ENCODE results near the gene ARL15. TPM values are rescaled to one million over a fixed set of nuclear protein-coding genes. Genes with fewer than 3 reads are reported as not detected.

ARL15 gene
- total and polyA plus RNA-seq, 9 of the 15 experiments (the other 6 are each of a cell fraction or from before 2014, with no cell fraction given) = 18.5 to 80.4 (median 57.0) TPM

DNA sequence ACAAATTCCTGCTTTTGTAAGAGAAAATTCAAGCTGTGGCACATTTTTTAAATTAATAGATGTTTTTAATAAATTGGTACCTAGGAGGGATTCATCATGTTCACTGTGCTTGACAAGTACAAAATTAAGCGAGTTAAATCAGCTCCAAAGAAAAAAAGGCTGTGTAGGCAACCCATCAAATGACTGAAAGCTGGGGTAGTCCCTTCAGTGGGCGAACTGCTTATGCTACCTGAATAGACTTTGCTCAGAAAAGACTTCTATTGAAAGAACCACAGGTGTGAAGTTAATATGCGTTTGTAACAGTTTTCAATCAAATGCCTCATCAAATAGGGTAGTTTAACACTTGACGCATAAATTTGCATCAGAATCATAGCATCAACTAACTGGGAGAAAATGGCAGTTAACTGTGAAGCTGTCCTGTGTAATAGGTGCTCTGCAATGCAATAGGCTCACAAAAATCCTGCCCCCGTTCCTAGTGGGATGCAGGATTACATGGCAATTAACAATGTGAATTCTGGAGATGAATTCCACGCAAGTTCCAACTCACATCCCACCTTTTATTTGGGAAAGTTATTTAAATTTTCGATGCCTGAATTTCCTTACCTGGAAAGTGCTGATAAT is 14.4 kb upstream of the ARL15 start (continued):
- no peak for TF ChIP-seq NR2C1 (IDR thresholded peaks at IDR 0.05)
- TF ChIP-seq NR2C1 (tag; IDR thresholded peaks at IDR 0.05) = no peak
- no peak for TF ChIP-seq ATF7 (IDR thresholded peaks at IDR 0.05)
- TF ChIP-seq BCOR (IDR thresholded peaks at IDR 0.05) = no peak
- TF ChIP-seq TSC22D4 (tag; IDR thresholded peaks at IDR 0.05) = no peak
- TF ChIP-seq, protein P1, sequence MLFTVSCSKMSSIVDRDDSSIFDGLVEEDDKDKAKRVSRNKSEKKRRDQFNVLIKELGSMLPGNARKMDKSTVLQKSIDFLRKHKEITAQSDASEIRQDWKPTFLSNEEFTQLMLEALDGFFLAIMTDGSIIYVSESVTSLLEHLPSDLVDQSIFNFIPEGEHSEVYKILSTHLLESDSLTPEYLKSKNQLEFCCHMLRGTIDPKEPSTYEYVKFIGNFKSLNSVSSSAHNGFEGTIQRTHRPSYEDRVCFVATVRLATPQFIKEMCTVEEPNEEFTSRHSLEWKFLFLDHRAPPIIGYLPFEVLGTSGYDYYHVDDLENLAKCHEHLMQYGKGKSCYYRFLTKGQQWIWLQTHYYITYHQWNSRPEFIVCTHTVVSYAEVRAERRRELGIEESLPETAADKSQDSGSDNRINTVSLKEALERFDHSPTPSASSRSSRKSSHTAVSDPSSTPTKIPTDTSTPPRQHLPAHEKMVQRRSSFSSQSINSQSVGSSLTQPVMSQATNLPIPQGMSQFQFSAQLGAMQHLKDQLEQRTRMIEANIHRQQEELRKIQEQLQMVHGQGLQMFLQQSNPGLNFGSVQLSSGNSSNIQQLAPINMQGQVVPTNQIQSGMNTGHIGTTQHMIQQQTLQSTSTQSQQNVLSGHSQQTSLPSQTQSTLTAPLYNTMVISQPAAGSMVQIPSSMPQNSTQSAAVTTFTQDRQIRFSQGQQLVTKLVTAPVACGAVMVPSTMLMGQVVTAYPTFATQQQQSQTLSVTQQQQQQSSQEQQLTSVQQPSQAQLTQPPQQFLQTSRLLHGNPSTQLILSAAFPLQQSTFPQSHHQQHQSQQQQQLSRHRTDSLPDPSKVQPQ (CRISPR knock-in tag; IDR thresholded peaks at IDR 0.05; ENCODE audit: borderline replicate concordance) = no peak
- TF ChIP-seq GABPB2 (CRISPR knock-in tag; conservative IDR thresholded peaks at IDR 0.05) = no peak
- TF ChIP-seq ZFP36 (IDR thresholded peaks at IDR 0.05; ENCODE audit: low read depth, low read length, partially characterized antibody) = no peak
- no peak for TF ChIP-seq DNMT1 (IDR thresholded peaks at IDR 0.05)
- TF ChIP-seq CXXC5 (CRISPR knock-in tag; IDR thresholded peaks at IDR 0.05) = 0 out of 2 replicates have a peak, but pooled peaks have one; percentile 14
- TF ChIP-seq OTX1 (CRISPR knock-in tag; IDR thresholded peaks at IDR 0.05) = no peak
- TF ChIP-seq ZSCAN32 (CRISPR knock-in tag; IDR thresholded peaks at IDR 0.05) = no peak
- TF ChIP-seq BACH1 (tag; IDR thresholded peaks at IDR 0.05) = 0 out of 2 replicates have a peak, but pooled peaks have one; percentile 5
- no peak for TF ChIP-seq NRF1 (conservative IDR thresholded peaks at IDR 0.05 in 1 of 2, IDR thresholded peaks at IDR 0.05 in 1 of 2)
- TF ChIP-seq DMBX1 (CRISPR knock-in tag; IDR thresholded peaks at IDR 0.05; ENCODE audit: borderline replicate concordance) = peak; percentile 32; the same call in 1 of the 2 replicates
- TF ChIP-seq BRD4 (IDR thresholded peaks at IDR 0.05) = no peak

All from K562 (cell line).